ENCODE measurements around the gene P2RY2. TPM values are rescaled to one million over a fixed set of nuclear protein-coding genes. Genes with fewer than 3 reads are reported as not detected.

P2RY2 gene
- total RNA-seq, 2 donors from 2014 or later: 9.5 to 14.7 TPM

- Histone ChIP-seq H3K4me1 (no peaks in the 10 kb centered on the region), H3K9me3 (no peaks in the 10 kb centered on the region), H3K4me3 (no peak overlapping the region), H3K27me3 (no peaks in the 10 kb centered on the region), H3K36me3 (no peaks in the 10 kb centered on the region), H3K27ac (no peak overlapping the region)
- DNase-seq (ENCODE audit: low spot score): no peak
- no peak for TF ChIP-seq CTCF (IDR thresholded peaks at IDR 0.05)
These were observed 19.4 kb upstream of the P2RY2 start for GRCh38 chr11:73198677-73199076.

- Histone ChIP-seq H3K9me3 (no peaks in the 10 kb centered on the region), H3K4me3 (no peak overlapping the region), H3K27me3 (no peaks in the 10 kb centered on the region), H3K4me1 (no peaks in the 10 kb centered on the region), H3K36me3 (no peaks in the 10 kb centered on the region), H3K27ac (no peak overlapping the region)
- no peak for TF ChIP-seq CTCF (IDR thresholded peaks at IDR 0.05)
- DNase-seq (ENCODE audit: low spot score): no peak
These were observed 18.6 kb upstream of the P2RY2 start for GRCh38 chr11:73199446-73199845.

- Histone ChIP-seq H3K27me3 (no peaks in the 10 kb centered on the region), H3K4me3 (no peak overlapping the region), H3K4me1 (no peaks in the 10 kb centered on the region), H3K36me3 (no peaks in the 10 kb centered on the region), H3K27ac (no peak overlapping the region), H3K9me3 (no peaks in the 10 kb centered on the region)
- TF ChIP-seq CTCF (IDR thresholded peaks at IDR 0.05): no peak
- DNase-seq (ENCODE audit: low spot score): no peak
These were observed 17.8 kb upstream of the P2RY2 start for GRCh38 chr11:73200256-73200655.

- no peak for DNase-seq (ENCODE audit: low spot score)
- no peaks in the 10 kb centered on the region for H3K9me3 ChIP-seq
- H3K27me3 ChIP-seq: no peaks in the 10 kb centered on the region
- no peaks in the 10 kb centered on the region for H3K36me3 ChIP-seq
- H3K27ac ChIP-seq: no peak overlapping the region
- no peak overlapping the region for H3K4me3 ChIP-seq
- no peaks in the 10 kb centered on the region for H3K4me1 ChIP-seq
- TF ChIP-seq CTCF (IDR thresholded peaks at IDR 0.05): no peak
These were observed 16.8 kb upstream of the P2RY2 start for GRCh38 chr11:73201249-73201648.

- H3K27me3 ChIP-seq: no peaks in the 10 kb centered on the region
- no peak for DNase-seq (ENCODE audit: low spot score)
- no peaks in the 10 kb centered on the region for H3K9me3 ChIP-seq
- no peaks in the 10 kb centered on the region for H3K4me1 ChIP-seq
- no peaks in the 10 kb centered on the region for H3K36me3 ChIP-seq
- H3K27ac ChIP-seq: no peak overlapping the region
- no peak overlapping the region for H3K4me3 ChIP-seq
- TF ChIP-seq CTCF (IDR thresholded peaks at IDR 0.05): no peak
These were observed 15.9 kb upstream of the P2RY2 start for GRCh38 chr11:73201888-73202780.

GRCh38 chr11:73203322-73203721, 14.8 kb upstream of the P2RY2 start:
- DNase-seq (ENCODE audit: low spot score): no peak
- H3K4me1 ChIP-seq: no peaks in the 10 kb centered on the region
- H3K4me3 ChIP-seq: no peak overlapping the region
- TF ChIP-seq CTCF (IDR thresholded peaks at IDR 0.05): no peak
- no peaks in the 10 kb centered on the region for H3K9me3 ChIP-seq
- no peaks in the 10 kb centered on the region for H3K36me3 ChIP-seq
- H3K27ac ChIP-seq: no peak overlapping the region
- no peaks in the 10 kb centered on the region for H3K27me3 ChIP-seq

Measured in right atrium auricular region (tissue), 2 donors.